ENCODE results near the gene HSD17B8.
A peak's percentile ranks its signal among the peaks of the same experiment; 100 is the strongest.

The HSD17B8 gene

DNA sequence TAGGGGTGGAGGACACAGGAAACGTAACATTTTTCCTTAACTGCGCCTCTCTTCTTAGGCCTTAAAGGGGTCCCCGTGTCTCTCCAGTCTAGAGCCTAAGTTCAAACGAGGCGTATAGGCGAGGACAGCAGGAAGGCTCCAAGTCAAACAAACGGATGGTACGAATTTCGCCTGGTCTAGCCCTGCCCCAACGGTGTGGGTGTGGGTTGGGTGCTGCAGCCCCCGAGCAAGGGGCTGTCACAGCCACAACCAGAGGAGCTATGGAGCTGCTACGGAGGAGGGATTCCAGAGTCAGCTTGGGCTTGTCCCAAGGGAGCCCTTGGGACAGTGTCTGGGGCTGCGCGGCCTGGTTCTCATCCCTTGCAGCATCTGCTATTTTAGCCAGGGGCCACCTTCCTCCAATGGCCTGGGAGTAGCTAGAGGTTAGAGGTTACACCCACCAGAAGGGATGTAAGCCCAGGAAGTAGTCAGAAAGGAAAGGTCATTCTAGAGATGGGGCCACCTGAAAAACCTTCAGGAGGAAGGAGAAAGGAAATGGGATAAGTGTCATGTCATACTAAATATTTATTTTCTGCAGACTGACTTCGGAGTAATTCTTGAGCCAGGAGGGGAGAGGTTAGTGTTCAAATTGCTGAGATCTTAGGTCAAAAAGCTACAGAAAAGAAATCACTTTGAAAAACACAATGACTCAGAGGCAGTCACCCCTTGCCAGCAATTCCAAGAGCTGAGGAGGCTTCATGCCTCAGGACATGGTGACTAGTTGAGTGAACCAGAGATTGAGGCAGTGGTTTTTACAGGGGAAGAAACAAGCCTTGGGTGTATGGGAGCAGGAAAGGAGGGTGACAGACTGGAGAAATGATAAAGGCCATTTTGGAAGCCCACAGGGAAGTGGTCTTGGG, 45.5 kb downstream of the HSD17B8 start:
- peak overlapping the region; percentile 69 for H3K4me3 ChIP-seq (ENCODE audit: low read depth, low read length)
- no peaks in the 10 kb centered on the region for H3K9me3 ChIP-seq (ENCODE audit: control insufficient read depth, insufficient read depth, low read length)
- H3K4me1 ChIP-seq (ENCODE audit: control insufficient read depth, insufficient read depth, low read length), result peaks cover 5% of the 10 kb centered on the region
- peak overlapping the region; percentile 77 for H3K27ac ChIP-seq (ENCODE audit: low read depth, low read length)
- peaks cover 29% of the 10 kb centered on the region for H3K27me3 ChIP-seq (ENCODE audit: control insufficient read depth, insufficient read depth, low read length)
- peaks cover 9% of the 10 kb centered on the region for H3K36me3 ChIP-seq (ENCODE audit: control insufficient read depth, insufficient read depth, low read length)
- peak overlapping the region; percentile 65 for H3K9ac ChIP-seq (ENCODE audit: low read depth, low read length)

DNA sequence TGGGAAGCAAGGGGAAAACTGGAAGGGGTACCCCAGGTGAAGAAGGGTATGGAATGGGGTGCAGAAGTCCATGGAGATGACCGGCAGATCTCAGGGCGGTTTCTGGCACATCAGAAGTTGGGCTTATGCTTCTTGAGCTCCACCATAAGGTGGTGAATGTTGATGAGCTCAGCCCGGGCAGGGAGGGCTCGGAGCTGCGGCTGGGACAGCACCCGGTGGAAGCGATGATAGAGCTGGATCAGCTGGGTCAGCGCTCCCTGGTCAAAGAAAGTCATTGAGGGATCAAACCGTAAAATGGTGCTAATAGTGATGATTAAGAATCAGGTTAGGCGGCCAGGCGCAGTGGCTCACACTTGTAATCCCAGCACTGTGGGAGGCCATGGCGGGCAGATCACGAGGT, 46.3 kb downstream of the HSD17B8 start:
- Histone ChIP-seq H3K36me3 (ENCODE audit: control insufficient read depth, insufficient read depth, low read length) (peaks cover 9% of the 10 kb centered on the region), H3K4me1 (ENCODE audit: control insufficient read depth, insufficient read depth, low read length) (peaks cover 5% of the 10 kb centered on the region), H3K27me3 (ENCODE audit: control insufficient read depth, insufficient read depth, low read length) (peaks cover 28% of the 10 kb centered on the region), H3K27ac (ENCODE audit: low read depth, low read length) (no peak overlapping the region), H3K9me3 (ENCODE audit: control insufficient read depth, insufficient read depth, low read length) (no peaks in the 10 kb centered on the region), H3K4me3 (ENCODE audit: low read depth, low read length) (no peak overlapping the region), H3K9ac (ENCODE audit: low read depth, low read length) (no peak overlapping the region)

DNA sequence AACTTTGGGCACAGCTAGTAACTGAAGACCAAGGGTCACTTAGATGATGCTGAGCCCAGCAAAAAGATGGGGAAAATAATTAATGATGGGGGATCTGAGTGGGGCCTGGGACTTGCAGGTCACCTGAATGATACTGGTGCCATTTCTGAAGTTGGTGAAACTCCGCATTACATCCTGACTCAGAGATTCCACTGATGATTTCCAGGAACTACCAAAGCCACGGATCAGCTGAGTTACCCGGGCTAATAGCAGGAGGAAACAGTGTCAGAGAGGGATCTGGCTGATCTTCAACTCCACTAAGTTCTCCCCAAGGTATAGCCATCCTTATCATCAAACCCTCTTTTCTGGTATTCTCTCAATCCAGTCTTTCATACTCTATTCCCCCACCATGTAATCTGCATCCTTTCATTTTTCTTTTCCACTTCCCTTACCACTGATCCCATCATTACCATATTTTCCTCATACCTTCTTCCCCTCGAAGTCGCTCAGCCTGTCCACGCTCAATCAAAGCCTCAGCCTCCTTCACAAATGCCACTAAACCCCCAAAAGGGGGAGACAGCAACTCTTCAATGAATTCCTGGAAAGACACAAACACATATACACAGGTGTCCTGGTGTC, 47.0 kb downstream of the HSD17B8 start:
- H3K4me3 ChIP-seq (ENCODE audit: low read depth, low read length), result no peak overlapping the region
- peaks cover 5% of the 10 kb centered on the region for H3K4me1 ChIP-seq (ENCODE audit: control insufficient read depth, insufficient read depth, low read length)
- peaks cover 9% of the 10 kb centered on the region for H3K36me3 ChIP-seq (ENCODE audit: control insufficient read depth, insufficient read depth, low read length)
- no peak overlapping the region for H3K9ac ChIP-seq (ENCODE audit: low read depth, low read length)
- peaks cover 20% of the 10 kb centered on the region for H3K27me3 ChIP-seq (ENCODE audit: control insufficient read depth, insufficient read depth, low read length)
- no peaks in the 10 kb centered on the region for H3K9me3 ChIP-seq (ENCODE audit: control insufficient read depth, insufficient read depth, low read length)
- no peak overlapping the region for H3K27ac ChIP-seq (ENCODE audit: low read depth, low read length)

DNA sequence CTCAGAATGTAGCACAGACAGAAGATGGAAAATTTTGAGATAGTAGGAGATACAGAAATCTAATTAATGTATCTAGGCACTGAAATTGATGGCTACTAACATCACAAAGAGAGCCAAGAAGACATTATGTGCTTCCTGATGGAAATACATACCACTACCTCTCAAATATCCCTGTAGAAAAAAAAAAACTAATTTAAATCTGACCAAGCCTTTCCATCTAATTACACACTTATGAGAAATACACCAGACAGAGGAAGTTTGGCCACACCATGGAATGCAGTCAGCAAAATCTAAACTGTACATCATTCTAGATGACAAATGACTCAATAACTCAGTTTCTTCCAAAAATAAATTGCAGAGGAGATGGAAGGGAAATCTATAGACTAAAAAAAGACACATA, 48.3 kb downstream of the HSD17B8 start:
- Histone ChIP-seq H3K9me3 (ENCODE audit: control insufficient read depth, insufficient read depth, low read length) (no peaks in the 10 kb centered on the region), H3K4me3 (ENCODE audit: low read depth, low read length) (no peak overlapping the region), H3K27me3 (ENCODE audit: control insufficient read depth, insufficient read depth, low read length) (peaks cover 9% of the 10 kb centered on the region), H3K9ac (ENCODE audit: low read depth, low read length) (no peak overlapping the region), H3K27ac (ENCODE audit: low read depth, low read length) (no peak overlapping the region), H3K36me3 (ENCODE audit: control insufficient read depth, insufficient read depth, low read length) (peaks cover 10% of the 10 kb centered on the region), H3K4me1 (ENCODE audit: control insufficient read depth, insufficient read depth, low read length) (peaks cover 5% of the 10 kb centered on the region)

DNA sequence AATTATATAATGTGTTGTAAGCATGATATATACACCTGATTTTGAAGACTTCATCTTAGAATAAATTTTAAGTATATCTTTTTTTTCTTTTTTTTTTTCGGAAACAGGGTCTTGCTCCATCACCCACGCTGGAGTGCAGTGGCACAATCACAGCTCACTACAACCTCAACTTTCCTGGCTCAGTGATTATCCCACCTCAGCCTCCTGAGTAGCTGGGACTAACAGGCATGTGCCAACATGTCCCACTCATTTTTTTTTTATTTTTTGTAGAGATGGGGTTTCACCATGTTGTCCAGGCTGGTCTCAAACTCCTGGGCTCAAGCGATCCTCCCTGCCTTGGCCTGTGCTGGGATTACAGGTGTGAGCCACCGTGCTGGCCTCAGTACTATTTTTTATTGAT, 50.1 kb downstream of the HSD17B8 start:
- no peaks in the 10 kb centered on the region for H3K4me1 ChIP-seq (ENCODE audit: control insufficient read depth, insufficient read depth, low read length)
- no peak overlapping the region for H3K27ac ChIP-seq (ENCODE audit: low read depth, low read length)
- H3K27me3 ChIP-seq (ENCODE audit: control insufficient read depth, insufficient read depth, low read length), result no peaks in the 10 kb centered on the region
- H3K9me3 ChIP-seq (ENCODE audit: control insufficient read depth, insufficient read depth, low read length), result no peaks in the 10 kb centered on the region
- no peak overlapping the region for H3K9ac ChIP-seq (ENCODE audit: low read depth, low read length)
- H3K4me3 ChIP-seq (ENCODE audit: low read depth, low read length), result no peak overlapping the region
- peaks cover 16% of the 10 kb centered on the region for H3K36me3 ChIP-seq (ENCODE audit: control insufficient read depth, insufficient read depth, low read length)
